Measurements from ENCODE around the gene USP1. TPM values are rescaled to one million over a fixed set of nuclear protein-coding genes. Genes with fewer than 3 reads are reported as not detected.

The USP1 gene
- total and polyA plus RNA-seq, 4 donors: 10.0 to 42.1 (median 16.8) TPM

- Histone ChIP-seq H3K9me3 (ENCODE audit: control insufficient read depth in 4 of 4, insufficient read depth in 3 of 4, low read length in 3 of 4) (peaks cover 0 to 2% (median 0%) of the 10 kb centered on the region in 4 donors), H3K4me1 (ENCODE audit: control insufficient read depth in 5 of 5, insufficient read depth in 5 of 5, low read length in 5 of 5) (peaks cover 0 to 2% (median 0%) of the 10 kb centered on the region in 5 donors), H3K27me3 (ENCODE audit: control insufficient read depth in 3 of 3, insufficient read depth in 3 of 3, low read length in 2 of 3) (no peaks in the 10 kb centered on the region), H3K27ac (ENCODE audit: low read depth in 1 of 2, low read length in 1 of 2) (no peak overlapping the region), H3K36me3 (ENCODE audit: control insufficient read depth in 4 of 4, insufficient read depth in 4 of 4, low read length in 4 of 4) (no peaks in the 10 kb centered on the region), H3K9ac (ENCODE audit: insufficient read depth in 1 of 2, low read length in 2 of 2) (no peak overlapping the region), H3K4me3 (no peak overlapping the region)
- DNase-seq (no peak), ATAC-seq (ENCODE audit: insufficient read depth, low FRiP score) (no peak)
- WGBS, 2 donors: 77 to 87% methylated on average over 4 of the region's 4 CpGs
- TF ChIP-seq CTCF (IDR thresholded peaks at IDR 0.05; ENCODE audit: control extremely low read depth, extremely low read depth): no peak
These were observed 41.6 kb upstream of the USP1 start for GRCh38 chr1:62395291-62395690.

GRCh38 chr1:62396871-62397270, 40.0 kb upstream of the USP1 start:
- no peak for ATAC-seq (ENCODE audit: insufficient read depth, low FRiP score)
- WGBS, 2 donors: 78 to 86% methylated on average over 6 of the region's 6 CpGs

GRCh38 chr1:62397301-62397700, 39.5 kb upstream of the USP1 start:
- ATAC-seq (ENCODE audit: insufficient read depth, low FRiP score) (no peak), DNase-seq (no peak)
- no peak overlapping the region for H3K9ac ChIP-seq (ENCODE audit: insufficient read depth in 1 of 2, low read length in 2 of 2)
- 94 to 96% methylated on average over 3 of the region's 3 CpGs for WGBS, 2 donors
- no peaks in the 10 kb centered on the region for H3K4me1 ChIP-seq (ENCODE audit: control insufficient read depth in 5 of 5, insufficient read depth in 5 of 5, low read length in 5 of 5)
- no peaks in the 10 kb centered on the region for H3K36me3 ChIP-seq (ENCODE audit: control insufficient read depth in 4 of 4, insufficient read depth in 4 of 4, low read length in 4 of 4)
- no peaks in the 10 kb centered on the region for H3K27me3 ChIP-seq (ENCODE audit: control insufficient read depth in 3 of 3, insufficient read depth in 3 of 3, low read length in 2 of 3)
- no peak overlapping the region for H3K4me3 ChIP-seq
- no peak for TF ChIP-seq CTCF (IDR thresholded peaks at IDR 0.05; ENCODE audit: control extremely low read depth, extremely low read depth)
- no peak overlapping the region for H3K27ac ChIP-seq (ENCODE audit: low read depth in 1 of 2, low read length in 1 of 2)
- H3K9me3 ChIP-seq (ENCODE audit: control insufficient read depth in 4 of 4, insufficient read depth in 3 of 4, low read length in 3 of 4): peaks cover 0 to 2% (median 0%) of the 10 kb centered on the region in 4 donors

More at GRCh38 chr1:62396871-62397270, 40.0 kb upstream of the USP1 start:
- H3K27ac ChIP-seq (ENCODE audit: low read depth in 1 of 2, low read length in 1 of 2): no peak overlapping the region
- no peaks in the 10 kb centered on the region for H3K27me3 ChIP-seq (ENCODE audit: control insufficient read depth in 3 of 3, insufficient read depth in 3 of 3, low read length in 2 of 3)
- no peak overlapping the region for H3K4me3 ChIP-seq
- H3K9me3 ChIP-seq (ENCODE audit: control insufficient read depth in 4 of 4, insufficient read depth in 3 of 4, low read length in 3 of 4): peaks cover 0 to 2% (median 0%) of the 10 kb centered on the region in 4 donors
- no peaks in the 10 kb centered on the region for H3K36me3 ChIP-seq (ENCODE audit: control insufficient read depth in 4 of 4, insufficient read depth in 4 of 4, low read length in 4 of 4)
- no peaks in the 10 kb centered on the region for H3K4me1 ChIP-seq (ENCODE audit: control insufficient read depth in 5 of 5, insufficient read depth in 5 of 5, low read length in 5 of 5)
- H3K9ac ChIP-seq (ENCODE audit: insufficient read depth in 1 of 2, low read length in 2 of 2): no peak overlapping the region
- TF ChIP-seq CTCF (IDR thresholded peaks at IDR 0.05; ENCODE audit: control extremely low read depth, extremely low read depth): no peak
- no peak for DNase-seq

GRCh38 chr1:62398377-62398776, 38.5 kb upstream of the USP1 start:
- ATAC-seq (ENCODE audit: insufficient read depth, low FRiP score): no peak
- WGBS, 2 donors: 90 to 99% methylated on average over 6 to 8 of the region's 8 CpGs

More at GRCh38 chr1:62398377-62398776, 38.5 kb upstream of the USP1 start:
- no peak for DNase-seq
- peaks cover 0 to 2% (median 0%) of the 10 kb centered on the region in 4 donors for H3K9me3 ChIP-seq (ENCODE audit: control insufficient read depth in 4 of 4, insufficient read depth in 3 of 4, low read length in 3 of 4)
- H3K9ac ChIP-seq (ENCODE audit: insufficient read depth in 1 of 2, low read length in 2 of 2): no peak overlapping the region
- H3K4me3 ChIP-seq: no peak overlapping the region
- H3K27me3 ChIP-seq (ENCODE audit: control insufficient read depth in 3 of 3, insufficient read depth in 3 of 3, low read length in 2 of 3): no peaks in the 10 kb centered on the region
- H3K27ac ChIP-seq (ENCODE audit: low read depth in 1 of 2, low read length in 1 of 2): no peak overlapping the region
- no peaks in the 10 kb centered on the region for H3K4me1 ChIP-seq (ENCODE audit: control insufficient read depth in 5 of 5, insufficient read depth in 5 of 5, low read length in 5 of 5)
- H3K36me3 ChIP-seq (ENCODE audit: control insufficient read depth in 4 of 4, insufficient read depth in 4 of 4, low read length in 4 of 4): no peaks in the 10 kb centered on the region
- TF ChIP-seq CTCF (IDR thresholded peaks at IDR 0.05; ENCODE audit: control extremely low read depth, extremely low read depth): no peak

All from lung (tissue), 12 donors.